NCI-H1417 (cell line): Measurements from ENCODE around the gene RABGGTB.
"Not testable (repeated sequence)": the region's sequence is repeated elsewhere in the genome, so short reads cannot be mapped to it uniquely, and the experiment has no call there.

Source experiments
- DNase-seq, 3 experiments: peaks; one replicate each; lab custom pipeline; 2025; lab: John Stamatoyannopoulos, UW

The RABGGTB gene

DNA sequence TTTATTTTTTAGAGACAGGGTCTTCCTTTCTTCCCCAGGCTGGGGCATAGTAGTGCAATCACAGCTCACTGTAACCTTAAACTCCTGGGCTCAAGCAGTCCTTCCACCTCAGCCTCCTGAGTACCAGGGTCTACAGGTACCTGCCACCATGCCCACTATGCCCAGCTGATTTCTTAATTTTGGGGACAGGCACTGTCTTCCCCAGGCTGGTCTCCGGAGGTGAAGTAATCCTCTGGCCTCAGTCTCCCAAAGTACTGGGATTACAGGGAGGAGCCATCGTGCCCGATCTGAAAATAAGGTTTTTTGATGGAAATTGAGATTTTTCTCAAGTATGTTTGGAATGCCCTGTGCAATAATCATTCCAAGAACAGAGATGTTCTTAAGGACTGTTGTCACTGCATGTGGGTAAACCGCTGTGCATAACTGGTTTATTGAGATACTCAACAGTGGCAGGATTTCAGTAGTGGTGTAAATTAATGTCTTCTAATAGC is 9.7 kb downstream of the RABGGTB start:
- DNase-seq: no peak

DNA sequence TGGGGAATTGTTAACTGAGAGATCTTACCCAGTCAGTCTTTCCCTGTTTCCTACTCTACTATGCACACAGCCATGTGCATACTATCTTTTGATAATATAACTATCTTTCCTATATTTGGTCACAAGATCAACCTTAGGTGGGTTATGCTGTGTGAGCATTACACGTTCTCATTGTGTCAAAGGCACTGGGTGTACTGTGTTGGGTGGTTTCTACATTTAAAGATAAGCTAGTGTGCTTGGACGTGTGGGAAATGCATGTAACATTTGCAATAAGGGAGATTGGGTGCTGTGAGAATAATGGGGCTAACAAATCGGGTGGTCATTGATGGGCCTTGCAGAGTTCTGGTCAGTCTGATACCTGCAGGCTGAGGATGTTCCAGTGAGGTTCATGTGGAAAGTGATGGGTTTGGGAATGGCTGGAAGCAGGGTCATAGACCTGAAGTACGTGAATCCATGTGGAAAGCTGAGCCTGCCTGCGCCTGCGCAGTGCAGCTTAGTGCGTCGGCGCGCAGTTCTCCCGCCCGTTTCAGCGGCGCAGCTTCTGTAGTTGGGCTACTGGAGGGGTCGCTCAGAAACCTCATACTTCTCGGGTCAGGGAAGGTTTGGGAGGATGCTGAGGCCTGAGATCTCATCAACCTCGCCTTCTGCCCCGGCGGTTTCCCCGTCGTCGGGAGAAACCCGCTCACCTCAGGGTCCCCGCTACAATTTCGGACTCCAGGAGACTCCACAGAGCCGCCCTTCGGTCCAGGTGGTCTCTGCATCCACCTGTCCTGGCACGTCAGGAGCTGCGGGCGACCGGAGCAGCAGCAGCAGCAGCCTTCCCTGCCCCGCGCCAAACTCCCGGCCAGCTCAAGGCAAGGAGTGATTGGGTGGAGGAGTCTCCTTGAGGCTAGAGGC is 10.6 kb downstream of the RABGGTB start, which contains the start of gene MSH4:
MSH4 (plus strand) TSS at position 507 of the 897 bp plus-strand sequence; CDS start at position 611, 104 bp downstream.
- no peak for DNase-seq

DNA sequence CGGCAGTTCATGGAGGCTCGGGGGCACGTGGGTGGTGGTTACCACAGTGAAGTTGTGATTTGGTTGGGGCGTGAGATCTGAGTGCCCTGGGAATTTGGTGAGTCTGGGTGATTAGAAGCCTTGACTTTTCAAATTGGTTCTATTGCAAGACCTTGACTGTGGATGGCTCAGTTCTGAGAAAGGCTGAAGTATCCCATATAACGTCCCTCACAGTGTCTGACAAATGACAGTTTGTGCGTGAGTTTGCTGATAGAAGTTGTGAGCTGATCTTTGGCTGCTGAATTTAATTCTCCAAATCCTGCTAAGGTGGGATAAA is 11.2 kb downstream of the RABGGTB start:
- no peak for DNase-seq

DNA sequence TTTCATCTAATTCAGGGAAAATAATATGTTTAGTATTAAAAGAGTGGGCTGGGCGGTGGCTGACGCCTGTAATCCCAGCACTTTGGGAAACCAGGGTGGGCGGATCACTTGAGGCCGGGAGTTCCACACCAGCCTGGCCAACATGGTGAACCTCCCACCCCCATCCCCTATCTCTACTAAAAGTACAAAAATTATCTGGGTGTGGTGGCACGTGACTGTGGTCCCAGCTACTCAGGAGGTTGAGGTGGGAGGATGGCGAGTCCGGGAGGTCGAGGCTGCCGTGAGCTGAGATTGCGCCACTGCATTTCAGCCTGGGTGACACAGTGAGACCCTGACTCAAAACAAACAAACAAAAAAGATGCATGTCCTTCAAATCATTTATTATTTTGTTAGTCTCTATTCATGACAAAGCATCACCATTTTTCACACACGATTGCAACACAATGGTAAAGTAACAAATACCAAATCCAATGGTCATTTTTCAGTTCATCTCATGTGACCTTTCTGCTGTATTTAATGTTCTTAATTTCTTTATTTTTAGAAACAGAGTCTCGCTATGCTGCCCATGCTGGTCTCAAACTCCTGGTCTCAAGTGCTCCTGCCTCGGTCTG is 11.7 kb downstream of the RABGGTB start:
- DNase-seq: no peak

DNA sequence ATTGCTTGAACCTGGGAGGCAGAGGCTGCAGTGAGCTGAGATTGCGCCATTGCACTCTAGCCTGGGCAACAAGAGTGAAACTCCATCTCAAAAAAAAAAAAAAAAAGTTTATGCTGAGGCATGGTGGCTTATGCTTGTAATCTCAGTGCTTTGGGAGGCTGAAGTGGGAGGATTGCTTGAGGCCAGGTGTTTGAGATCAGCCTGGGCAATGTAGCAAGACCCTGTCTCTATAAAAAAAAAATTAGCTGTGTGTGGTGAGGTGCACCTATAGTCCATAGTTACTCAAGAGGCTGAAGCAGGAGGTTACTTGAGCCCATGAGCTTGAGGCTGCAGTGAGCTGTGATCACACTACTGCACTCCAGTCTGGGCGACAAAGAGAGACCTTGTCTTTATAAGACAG is 15.4 kb downstream of the RABGGTB start:
- DNase-seq: not testable (repeated sequence)

DNA sequence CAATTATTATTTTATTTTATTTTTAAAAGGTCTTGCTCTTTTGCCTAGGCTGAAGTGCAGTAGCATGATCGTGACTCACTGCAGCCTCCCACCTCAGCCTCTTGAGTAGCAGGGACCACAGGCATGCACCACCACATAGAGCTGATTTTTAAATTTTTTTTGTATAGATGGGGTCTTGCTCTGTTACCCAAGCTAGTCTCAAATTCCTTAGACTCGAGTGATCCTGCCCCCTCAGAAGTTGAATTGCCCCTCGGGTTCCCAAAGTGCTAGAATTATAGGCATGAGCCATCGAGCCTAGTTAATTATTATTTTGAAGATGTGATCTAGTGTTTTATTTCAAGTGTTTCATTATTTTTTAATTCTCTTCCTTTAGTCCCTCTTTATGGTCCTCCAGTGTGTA is 22.9 kb downstream of the RABGGTB start:
- DNase-seq: no peak

DNA sequence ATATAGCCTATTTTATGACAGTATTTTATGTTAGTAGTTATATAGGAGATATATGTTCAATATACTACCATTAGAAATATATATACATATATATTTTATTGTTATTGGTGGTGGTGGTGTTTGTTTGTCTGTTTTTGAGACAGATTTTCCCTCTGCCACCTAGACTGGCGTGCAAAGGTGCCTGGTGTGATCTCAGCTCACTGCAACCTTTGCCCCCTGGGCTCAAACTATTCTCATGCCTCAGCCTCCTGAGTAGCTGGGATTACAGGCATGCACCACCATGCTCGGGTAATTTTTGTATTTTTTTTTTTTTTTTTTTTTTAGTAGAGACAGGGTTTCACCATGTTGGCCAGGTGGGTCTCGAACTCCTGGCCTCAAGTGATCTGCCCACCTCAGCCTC is 24.1 kb downstream of the RABGGTB start:
- DNase-seq: not testable (repeated sequence)

DNA sequence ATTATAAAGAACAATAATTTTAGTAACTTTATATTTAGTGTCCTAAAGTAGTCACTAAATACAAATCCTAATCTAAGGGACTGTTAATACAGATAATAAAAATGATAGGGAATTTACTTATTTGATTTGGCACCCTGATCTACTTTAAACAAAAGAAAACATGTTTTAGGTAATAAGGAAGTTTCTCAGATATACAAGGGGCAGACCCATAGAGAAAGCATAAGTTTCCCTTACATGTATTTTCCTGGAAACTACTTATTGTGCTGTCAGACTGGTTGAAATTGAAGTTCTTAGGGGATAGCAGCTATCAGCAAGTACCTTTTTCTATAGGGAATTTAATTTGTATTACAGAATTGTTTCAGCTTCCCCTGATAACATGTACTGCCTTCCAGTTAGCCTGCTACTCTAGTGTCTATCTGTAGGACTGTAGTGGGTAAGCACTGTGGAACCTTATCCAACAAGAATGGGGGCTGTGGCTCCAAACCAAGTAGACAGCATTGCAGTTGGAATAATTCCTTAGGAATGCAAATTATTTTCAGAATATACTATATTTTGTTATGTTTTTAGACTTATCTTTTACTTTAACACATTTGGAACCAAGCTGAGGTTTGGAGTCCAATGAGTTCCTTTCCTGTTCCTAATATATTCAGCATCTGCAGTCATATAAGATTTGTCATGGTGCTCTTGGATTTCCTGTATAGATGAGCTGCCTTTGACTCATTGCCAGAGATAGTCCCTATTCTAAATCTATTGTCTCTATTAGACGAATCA is 25.3 kb downstream of the RABGGTB start:
- DNase-seq: no peak

DNA sequence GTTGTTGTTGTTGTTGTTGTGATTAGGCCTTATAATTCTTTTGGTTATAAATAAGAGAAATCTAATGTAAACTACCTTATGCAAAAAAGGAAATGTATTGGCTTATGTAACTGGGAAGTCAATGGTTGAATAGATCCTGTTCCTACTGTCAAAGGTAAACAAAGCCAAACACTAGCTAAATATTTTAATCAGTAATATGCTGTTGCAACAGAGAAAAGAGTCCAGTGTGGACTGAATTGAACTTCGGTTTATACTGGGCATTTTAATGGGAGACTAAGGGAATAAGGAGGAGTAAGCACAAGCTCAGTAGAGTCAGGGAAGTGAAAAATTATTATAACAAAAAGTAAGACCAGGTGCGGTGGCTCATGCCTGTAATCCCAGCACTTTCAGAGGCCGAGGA is 26.0 kb downstream of the RABGGTB start:
- no peak for DNase-seq

DNA sequence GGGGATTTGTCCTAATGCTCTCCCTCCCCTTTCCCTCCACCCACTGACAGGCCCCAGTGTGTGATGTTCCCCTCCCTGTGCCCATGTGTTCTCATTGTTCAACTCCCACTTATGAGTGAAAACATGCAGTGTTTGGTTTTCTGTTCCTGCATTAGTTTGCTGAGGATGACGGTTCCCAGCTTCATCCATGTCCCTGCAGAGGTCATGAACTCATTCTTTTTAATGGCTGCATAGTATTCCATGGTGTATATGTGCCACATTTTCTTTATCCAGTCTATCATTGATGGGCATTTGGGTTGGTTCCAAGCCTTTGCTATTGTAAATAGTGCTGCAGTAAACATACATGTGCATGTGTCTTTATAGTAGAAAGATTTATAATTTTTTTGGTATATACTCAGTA is 37.5 kb downstream of the RABGGTB start:
- DNase-seq: not testable (repeated sequence)

DNA sequence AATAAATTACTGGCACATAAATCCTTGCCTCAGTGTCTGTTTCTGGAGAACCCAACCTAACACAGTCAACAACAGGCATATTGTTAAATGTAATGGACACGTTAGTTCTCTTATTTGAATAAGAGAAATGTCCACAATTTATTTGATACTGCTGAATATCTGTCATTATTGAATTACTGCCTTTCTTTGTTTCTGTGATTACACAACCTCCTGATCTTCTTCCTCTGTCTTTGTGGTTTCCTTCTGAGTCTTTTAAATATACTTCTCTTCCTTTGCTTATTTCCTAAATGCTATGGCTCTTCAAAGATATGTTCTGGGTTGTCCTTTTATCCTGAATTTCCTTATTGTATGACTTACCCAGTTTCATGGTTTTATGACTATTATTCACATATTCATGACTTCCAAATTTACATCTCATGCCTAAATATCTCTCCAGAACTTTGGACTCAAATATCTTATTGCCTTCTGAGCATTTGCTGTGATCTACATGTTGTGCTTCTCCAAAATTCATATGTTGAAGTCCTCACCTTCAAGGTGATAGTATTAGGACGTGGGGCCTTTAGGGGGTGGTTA is 50.6 kb downstream of the RABGGTB start:
- no peak for DNase-seq

DNA sequence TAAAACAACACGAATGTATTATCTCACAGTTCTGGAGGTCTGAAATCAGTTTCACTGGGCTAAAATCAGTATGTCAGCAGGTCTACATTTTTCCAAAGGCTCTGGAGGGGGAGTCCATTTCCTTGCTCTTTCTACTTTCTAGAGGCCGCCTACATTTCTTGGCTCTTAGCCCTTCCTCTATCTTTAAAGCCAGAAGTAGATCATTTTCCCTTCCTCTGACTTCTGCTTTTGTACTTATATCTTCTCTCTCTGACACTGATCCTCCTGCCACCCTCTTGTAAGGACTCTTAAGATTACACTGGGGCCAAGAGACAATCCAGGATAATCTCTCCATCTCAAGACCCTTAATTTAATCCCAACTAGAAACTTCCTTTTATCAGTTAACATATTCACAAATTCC is 52.0 kb downstream of the RABGGTB start:
- DNase-seq: no peak

DNA sequence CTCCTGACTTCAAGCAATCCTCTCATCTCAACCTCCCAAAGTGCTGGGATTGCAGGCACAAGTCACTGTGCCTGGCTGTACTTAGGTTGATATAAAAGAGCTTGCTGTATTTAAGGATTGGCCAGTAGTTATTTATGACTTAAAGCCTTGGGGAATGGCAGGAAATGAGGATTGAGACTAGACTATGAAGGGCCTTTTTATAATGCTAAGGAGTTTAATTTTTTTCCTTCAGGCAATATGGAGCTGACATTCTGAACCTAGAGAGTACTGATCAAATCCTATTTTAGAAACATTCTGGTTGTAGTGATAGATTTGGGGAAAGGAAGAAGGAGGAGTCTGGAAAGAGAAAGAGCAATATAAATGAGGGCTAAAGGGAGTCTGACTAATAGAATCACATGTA is 55.4 kb downstream of the RABGGTB start:
- DNase-seq: no peak
